SU-DHL-6 (cell line): ENCODE results near the gene SPON2.

Experiments used
- H2AFZ ChIP-seq: fragments of 200-600 bp; sonication (generic); 2 replicates; pipeline ENCODE4 v1.6.1; 2014; ENCODE audit warnings: low read depth, mild to moderate bottlenecking, moderate library complexity, mixed read lengths, antibody characterized with exemption, low read length; ENCODE audit not compliant: severe bottlenecking
- H3F3A ChIP-seq: fragments of 200-600 bp; shearing (Covaris generic); 2 replicates; pipeline ENCODE4 v1.6.0; 2016; ENCODE audit warnings: antibody characterized with exemption, mild to moderate bottlenecking; ENCODE audit not compliant: insufficient read depth
- H3K27ac ChIP-seq: fragments of 200-600 bp; sonication (generic); 2 replicates; pipeline ENCODE4 v1.5.1; 2016; ENCODE audit warnings: low read depth, mild to moderate bottlenecking, low read length, moderate library complexity, mixed read lengths
- H3K27me3 ChIP-seq: fragments of 200-600 bp; sonication (generic), shearing (Covaris generic); 2 replicates; pipeline ENCODE4 v1.6.0; 2014; ENCODE audit warnings: mild to moderate bottlenecking, low read length
- H3K36me3 ChIP-seq: fragments of 200-600 bp; sonication (generic); 2 replicates; pipeline ENCODE4 v1.6.1; 2014; ENCODE audit warnings: mild to moderate bottlenecking, low read length, mixed read lengths
- H3K4me2 ChIP-seq: fragments of 300-600, 200-600 bp; shearing (Covaris generic), sonication (generic); 2 replicates; pipeline ENCODE4 v1.6.0; 2014; ENCODE audit warnings: low read length, low read depth, mild to moderate bottlenecking; ENCODE audit not compliant: poor library complexity, severe bottlenecking
- H3K4me3 ChIP-seq: fragments of 200-600 bp; sonication (generic); 2 replicates; pipeline ENCODE4 v1.5.1; 2014; ENCODE audit warnings: antibody characterized with exemption, low read length, mild to moderate bottlenecking, mixed read lengths; ENCODE audit not compliant: insufficient read depth, poor library complexity, severe bottlenecking
- H3K79me2 ChIP-seq: fragments of 200-600 bp; sonication (generic); 2 replicates; pipeline ENCODE4 v1.6.1; 2014; ENCODE audit warnings: mild to moderate bottlenecking, low read length, moderate library complexity; ENCODE audit not compliant: insufficient read depth
- H3K9ac ChIP-seq: fragments of 200-600 bp; sonication (generic); 2 replicates; pipeline ENCODE4 v1.7.0; 2014; ENCODE audit warnings: mild to moderate bottlenecking, low read length
- H3K9me2 ChIP-seq: fragments of 200-600 bp; sonication (generic); replicated peaks from 2 replicates; pipeline ENCODE4 v1.6.1; 2014; ENCODE audit warnings: low read length; ENCODE audit not compliant: insufficient read depth
- H3K9me3 ChIP-seq: fragments of 200-600 bp; sonication (generic); 2 replicates; pipeline ENCODE4 v1.6.1; 2014; ENCODE audit warnings: low read length, mixed read lengths; ENCODE audit not compliant: insufficient read depth
- H4K20me1 ChIP-seq: fragments of 200-600 bp; sonication (generic); 2 replicates; pipeline ENCODE4 v1.6.1; 2014; ENCODE audit warnings: low read depth, mild to moderate bottlenecking, antibody characterized with exemption, low read length, moderate library complexity, mixed read lengths
- EZH2phosphoT487 ChIP-seq: fragments of 200-600 bp; sonication (generic), shearing (Covaris generic); conservative IDR thresholded peaks from 2 replicates; pipeline ENCODE4 v1.6.1; 2018; ENCODE audit warnings: mild to moderate bottlenecking, antibody characterized with exemption, low read length, moderate library complexity, mixed read lengths
- TF ChIP-seq, protein P1 (sequence below): fragments of 200-600 bp; sonication (generic); IDR thresholded peaks from one replicate; pipeline ENCODE4 v1.5.1; 2017; ENCODE audit warnings: antibody characterized with exemption, mild to moderate bottlenecking, low read length, moderate library complexity; ENCODE audit not compliant: insufficient read depth, poor library complexity, severe bottlenecking

SPON2 gene

DNA sequence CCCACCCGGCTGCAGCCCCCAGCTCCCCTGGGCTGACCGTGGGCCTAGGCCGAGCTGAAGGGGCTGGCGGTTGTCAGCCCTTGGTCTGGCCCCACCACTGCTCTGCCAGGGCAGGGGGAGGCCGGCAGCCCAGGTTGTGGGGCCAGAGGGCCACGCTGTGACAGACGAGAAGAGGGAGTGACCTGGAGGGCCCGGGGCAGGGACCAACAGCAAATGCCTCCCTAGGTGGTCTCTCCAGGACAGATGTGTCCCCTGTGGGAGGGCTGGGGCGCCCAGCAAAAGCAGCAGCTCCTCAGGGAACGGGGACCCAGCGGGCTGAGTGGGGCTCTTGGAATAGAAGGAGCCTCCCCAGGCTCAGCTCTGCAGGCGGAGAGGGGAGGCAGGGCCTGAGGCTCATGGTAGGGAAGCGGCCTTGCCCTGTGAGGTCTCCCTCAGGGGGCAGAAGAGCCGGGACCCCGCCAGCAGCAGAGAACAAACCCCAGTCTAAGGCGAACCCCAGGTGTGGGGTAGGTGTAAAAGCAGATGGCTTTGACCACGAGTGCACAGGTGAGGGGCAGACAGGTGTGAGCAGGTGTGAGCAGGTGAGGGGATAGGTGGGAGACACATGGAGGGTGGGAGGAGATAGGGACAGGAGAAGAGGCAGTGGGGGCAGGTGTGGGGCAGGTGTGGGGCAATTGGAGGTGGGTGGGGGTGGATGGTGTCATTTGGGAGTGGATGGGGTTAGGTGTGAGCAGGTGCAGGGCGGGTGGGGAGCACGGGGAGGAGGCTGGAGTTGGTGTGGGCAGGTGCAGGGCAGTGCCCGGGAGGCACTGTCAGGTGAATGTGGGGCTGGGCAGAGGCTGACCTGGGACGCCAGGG, 34.1 kb upstream of the SPON2 start:
- no peak overlapping the region for H3K27ac ChIP-seq
- H3K9me2 ChIP-seq, result no peaks in the 10 kb centered on the region
- H3K4me3 ChIP-seq, result no peak overlapping the region
- no peaks in the 10 kb centered on the region for H4K20me1 ChIP-seq
- no peak overlapping the region for H3K9ac ChIP-seq
- no peak for TF ChIP-seq EZH2phosphoT487
- TF ChIP-seq, protein P1, sequence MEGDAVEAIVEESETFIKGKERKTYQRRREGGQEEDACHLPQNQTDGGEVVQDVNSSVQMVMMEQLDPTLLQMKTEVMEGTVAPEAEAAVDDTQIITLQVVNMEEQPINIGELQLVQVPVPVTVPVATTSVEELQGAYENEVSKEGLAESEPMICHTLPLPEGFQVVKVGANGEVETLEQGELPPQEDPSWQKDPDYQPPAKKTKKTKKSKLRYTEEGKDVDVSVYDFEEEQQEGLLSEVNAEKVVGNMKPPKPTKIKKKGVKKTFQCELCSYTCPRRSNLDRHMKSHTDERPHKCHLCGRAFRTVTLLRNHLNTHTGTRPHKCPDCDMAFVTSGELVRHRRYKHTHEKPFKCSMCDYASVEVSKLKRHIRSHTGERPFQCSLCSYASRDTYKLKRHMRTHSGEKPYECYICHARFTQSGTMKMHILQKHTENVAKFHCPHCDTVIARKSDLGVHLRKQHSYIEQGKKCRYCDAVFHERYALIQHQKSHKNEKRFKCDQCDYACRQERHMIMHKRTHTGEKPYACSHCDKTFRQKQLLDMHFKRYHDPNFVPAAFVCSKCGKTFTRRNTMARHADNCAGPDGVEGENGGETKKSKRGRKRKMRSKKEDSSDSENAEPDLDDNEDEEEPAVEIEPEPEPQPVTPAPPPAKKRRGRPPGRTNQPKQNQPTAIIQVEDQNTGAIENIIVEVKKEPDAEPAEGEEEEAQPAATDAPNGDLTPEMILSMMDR, result no peak
- H3K36me3 ChIP-seq, result no peaks in the 10 kb centered on the region
- no peaks in the 10 kb centered on the region for H3K27me3 ChIP-seq
- H3F3A ChIP-seq, result peaks cover 4% of the 10 kb centered on the region; the same call in 1 of the 2 replicates
- no peak overlapping the region for H2AFZ ChIP-seq
- H3K4me2 ChIP-seq, result no peak overlapping the region
- no peaks in the 10 kb centered on the region for H3K79me2 ChIP-seq
- no peaks in the 10 kb centered on the region for H3K9me3 ChIP-seq

DNA sequence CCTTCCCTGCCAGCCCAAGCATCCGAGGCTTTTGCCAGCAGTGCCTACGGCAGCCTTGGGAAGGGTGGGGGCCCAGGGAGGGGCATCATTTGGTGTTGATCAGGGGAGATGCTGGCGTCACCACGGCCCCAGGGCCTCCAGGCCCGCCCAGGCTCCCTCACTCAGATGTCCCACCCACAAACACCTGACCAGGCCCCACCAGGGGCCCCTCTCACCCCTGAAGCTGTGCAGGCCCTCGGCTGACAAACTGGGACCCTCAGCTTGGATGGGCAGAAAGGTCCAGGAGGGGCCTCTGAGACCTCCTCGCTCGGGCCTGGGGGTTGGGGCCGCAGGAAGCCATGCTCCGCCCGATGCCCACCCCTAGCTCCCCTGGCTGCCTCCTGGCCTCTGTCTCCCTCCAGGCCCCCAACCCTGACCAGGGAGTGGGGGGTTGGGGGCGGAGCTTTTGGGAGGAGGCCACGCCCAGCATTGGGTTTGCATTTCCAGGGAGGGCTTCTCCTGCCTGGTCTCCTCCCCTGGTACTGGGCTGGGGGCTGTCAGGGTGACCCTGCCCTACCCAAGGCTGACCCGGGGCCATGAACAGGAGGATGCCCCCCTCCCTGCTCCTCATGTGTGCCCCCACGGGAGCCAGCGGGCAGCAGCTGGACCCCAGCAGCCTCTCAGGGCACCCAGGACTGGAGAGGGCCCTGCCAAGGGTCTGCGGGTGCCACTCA, 33.4 kb upstream of the SPON2 start:
- Histone ChIP-seq H3K36me3 (no peaks in the 10 kb centered on the region), H3K27me3 (no peaks in the 10 kb centered on the region), H3K9me2 (no peaks in the 10 kb centered on the region), H2AFZ (no peak overlapping the region), H3F3A (peaks cover 4% of the 10 kb centered on the region; the same call in 1 of the 2 replicates), H3K27ac (no peak overlapping the region), H3K9ac (no peak overlapping the region), H3K4me3 (no peak overlapping the region), H3K9me3 (no peaks in the 10 kb centered on the region), H3K79me2 (no peaks in the 10 kb centered on the region), H4K20me1 (no peaks in the 10 kb centered on the region), H3K4me2 (no peak overlapping the region)
- TF ChIP-seq, protein P1, result no peak

DNA sequence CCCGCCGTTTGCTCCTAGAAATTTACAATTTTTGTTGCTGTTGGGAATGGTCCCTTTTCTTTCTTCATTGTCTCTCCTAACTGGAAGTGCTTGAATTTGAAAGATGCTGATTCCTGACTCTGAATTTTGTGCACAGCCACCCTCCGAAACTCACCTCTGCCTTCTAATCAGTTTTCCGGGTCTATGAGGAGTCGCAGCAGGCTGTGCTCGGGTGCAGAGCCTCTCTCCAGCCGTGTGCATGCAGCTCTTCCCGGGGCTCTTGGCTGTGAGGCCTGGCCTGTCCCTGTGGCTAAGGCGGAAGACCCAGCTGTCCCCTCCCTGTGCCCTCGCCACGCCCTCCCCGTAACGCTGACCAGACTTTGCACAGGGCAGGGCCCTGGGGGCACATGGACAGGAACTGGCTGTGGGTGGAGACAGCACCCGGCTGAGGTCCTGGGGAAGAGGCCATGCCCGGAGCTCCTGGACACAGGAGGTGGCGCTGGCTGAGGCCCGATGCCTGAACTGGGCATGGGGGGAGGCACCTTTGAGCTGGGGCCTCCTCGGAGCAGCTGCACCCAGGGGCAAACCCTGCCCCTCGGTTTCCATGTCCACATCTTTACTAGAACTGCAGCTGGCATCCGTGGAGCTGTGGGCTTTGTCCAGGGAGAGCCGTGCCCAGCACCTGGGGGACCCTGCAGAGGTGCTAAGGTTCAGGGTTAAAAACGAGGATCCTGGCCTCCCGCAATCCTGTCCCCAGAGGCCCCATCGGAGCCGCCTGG, 32.6 kb upstream of the SPON2 start:
- Histone ChIP-seq H3K27ac (no peak overlapping the region), H3K27me3 (no peaks in the 10 kb centered on the region), H3K79me2 (0 out of 2 replicates have a peak, but pooled peaks cover 6% of the 10 kb centered on the region), H3K9ac (no peak overlapping the region), H3K36me3 (no peaks in the 10 kb centered on the region), H3K9me3 (no peaks in the 10 kb centered on the region), H3K4me2 (no peak overlapping the region), H3K4me3 (no peak overlapping the region), H3F3A (peaks cover 5% of the 10 kb centered on the region), H2AFZ (no peak overlapping the region), H4K20me1 (no peaks in the 10 kb centered on the region), H3K9me2 (no peaks in the 10 kb centered on the region)
- TF ChIP-seq EZH2phosphoT487, result no peak
- TF ChIP-seq, protein P1, result no peak
